Activated naive CD8-positive, alpha-beta T cell treated with anti-CD3 and anti-CD28 coated beads, Interleukin-2, amount 50 U/mL, for 24 hours (primary cell): ENCODE measurements around the gene PSMD13.
A peak's percentile ranks its signal among the peaks of the same experiment; 100 is the strongest.

Source experiments
- ATAC-seq: fragments of 150-1000 bp; cut with Tn5 transposase; one replicate; pipeline ENCODE4 v1.10.0; 2021
- DNase-seq: peaks from one replicate; pipeline ENCODE4 v3.0.0; 2021
- H3K27ac Mint-ChIP-seq: one replicate; pipeline ENCODE4 v1.8.0; 2021; ENCODE audit warnings: mild to moderate bottlenecking, mixed read lengths
- H3K27me3 Mint-ChIP-seq: one replicate; pipeline ENCODE4 v1.8.0; 2021; ENCODE audit warnings: mixed read lengths
- H3K36me3 Mint-ChIP-seq: one replicate; pipeline ENCODE4 v1.8.0; 2021; ENCODE audit warnings: low read depth, mixed read lengths
- H3K4me1 Mint-ChIP-seq: one replicate; pipeline ENCODE4 v1.8.0; 2021; ENCODE audit warnings: mixed read lengths
- H3K4me3 Mint-ChIP-seq: one replicate; pipeline ENCODE4 v1.8.0; 2021; ENCODE audit warnings: mild to moderate bottlenecking, moderate library complexity, mixed read lengths
- H3K9me3 Mint-ChIP-seq: one replicate; pipeline ENCODE4 v1.8.0; 2021; ENCODE audit warnings: mixed read lengths

PSMD13 gene

DNA sequence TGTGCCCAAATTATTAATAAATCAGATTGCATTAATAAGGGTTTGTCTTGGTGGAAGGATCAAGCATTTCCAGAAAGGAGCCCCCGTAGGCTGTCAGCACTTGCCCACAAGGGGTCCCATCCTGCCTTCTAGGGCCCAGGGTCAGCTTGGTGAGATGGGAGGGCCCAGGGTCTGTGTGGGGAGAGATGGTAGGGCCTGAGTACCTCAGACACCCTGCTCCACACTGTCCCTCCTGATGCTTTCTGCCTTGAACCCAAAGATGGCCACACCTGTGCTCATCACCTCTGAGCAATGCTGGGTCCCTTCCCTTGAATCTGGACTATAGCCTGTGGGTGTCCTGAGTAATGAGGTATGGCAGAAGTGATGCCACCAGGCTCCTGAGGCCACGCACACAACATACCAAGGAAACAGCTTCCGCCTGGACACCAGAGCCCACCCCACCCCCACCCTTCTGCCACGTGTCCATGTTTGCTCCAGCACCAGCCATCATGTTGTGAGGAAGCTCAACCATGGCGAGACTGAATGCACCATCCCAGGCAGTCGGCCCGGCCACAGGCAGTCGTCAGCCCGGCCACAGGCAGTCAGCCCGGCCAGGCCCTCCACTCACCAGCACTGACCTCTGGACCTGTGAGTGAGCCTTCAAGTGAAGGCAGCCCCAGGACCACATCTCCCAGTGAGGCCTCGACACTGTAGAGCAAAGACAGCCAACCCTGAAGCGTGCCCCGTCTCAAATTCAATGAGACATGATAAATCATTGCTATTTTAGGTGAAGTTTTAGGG is 36.4 kb upstream of the PSMD13 start:
- no peaks in the 10 kb centered on the region for H3K27me3 Mint-ChIP-seq
- no peak for ATAC-seq
- no peaks in the 10 kb centered on the region for H3K9me3 Mint-ChIP-seq
- no peak overlapping the region for H3K4me3 Mint-ChIP-seq
- peaks cover 46% of the 10 kb centered on the region for H3K4me1 Mint-ChIP-seq
- H3K27ac Mint-ChIP-seq: peak overlapping the region; percentile 91
- peaks cover 15% of the 10 kb centered on the region for H3K36me3 Mint-ChIP-seq
- DNase-seq: no peak

DNA sequence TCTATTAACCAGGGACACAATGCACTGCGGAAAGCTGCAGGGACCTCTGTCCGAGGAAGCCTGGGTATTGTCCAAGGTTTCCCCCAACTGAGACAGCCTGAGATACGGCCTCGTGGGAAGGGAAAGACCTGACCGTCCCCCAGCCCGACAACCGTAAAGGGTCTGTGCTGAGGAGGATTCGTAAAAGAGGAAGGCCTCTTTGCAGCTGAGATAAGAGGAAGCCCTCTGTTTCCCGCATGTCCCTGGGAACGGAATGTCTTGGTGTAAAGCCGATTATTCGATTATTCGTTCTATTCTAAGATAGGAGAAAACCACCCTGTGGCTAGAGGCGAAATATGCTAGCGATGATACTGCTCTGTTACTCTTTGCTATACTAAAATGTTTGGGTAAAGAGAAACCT is 34.8 kb upstream of the PSMD13 start:
- Mint-ChIP-seq H3K4me3 (peak overlapping the region; percentile 51), H3K27ac (peak overlapping the region; percentile 91), H3K36me3 (peaks cover 23% of the 10 kb centered on the region), H3K4me1 (peaks cover 55% of the 10 kb centered on the region), H3K27me3 (no peaks in the 10 kb centered on the region), H3K9me3 (no peaks in the 10 kb centered on the region)
- peak; percentile 5 for ATAC-seq
- no peak for DNase-seq

DNA sequence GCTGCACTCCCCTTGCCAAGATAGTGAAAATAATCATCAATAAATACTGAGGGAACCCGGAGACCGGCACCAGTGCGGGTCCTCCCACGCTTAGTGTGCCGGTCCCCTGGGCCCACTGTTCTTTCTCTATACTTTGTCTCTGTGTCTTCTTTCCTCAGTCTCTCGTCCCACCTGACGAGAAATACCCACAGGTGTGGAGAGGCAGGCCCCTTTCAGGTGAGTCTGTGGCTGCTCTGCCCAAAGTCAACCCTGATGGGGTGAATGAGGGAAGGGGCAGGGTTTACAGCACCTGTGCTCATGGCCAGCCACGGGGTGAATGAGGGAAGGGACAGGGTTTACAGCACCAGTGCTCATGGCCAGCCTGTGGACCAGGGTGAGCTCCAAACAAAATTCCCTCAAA is 34.3 kb upstream of the PSMD13 start:
- H3K9me3 Mint-ChIP-seq: no peaks in the 10 kb centered on the region
- peak overlapping the region; percentile 51 for H3K4me3 Mint-ChIP-seq
- H3K36me3 Mint-ChIP-seq: peaks cover 26% of the 10 kb centered on the region
- H3K27me3 Mint-ChIP-seq: no peaks in the 10 kb centered on the region
- ATAC-seq (no peak), DNase-seq (no peak)
- H3K4me1 Mint-ChIP-seq: peaks cover 59% of the 10 kb centered on the region
- H3K27ac Mint-ChIP-seq: peak overlapping the region; percentile 91

DNA sequence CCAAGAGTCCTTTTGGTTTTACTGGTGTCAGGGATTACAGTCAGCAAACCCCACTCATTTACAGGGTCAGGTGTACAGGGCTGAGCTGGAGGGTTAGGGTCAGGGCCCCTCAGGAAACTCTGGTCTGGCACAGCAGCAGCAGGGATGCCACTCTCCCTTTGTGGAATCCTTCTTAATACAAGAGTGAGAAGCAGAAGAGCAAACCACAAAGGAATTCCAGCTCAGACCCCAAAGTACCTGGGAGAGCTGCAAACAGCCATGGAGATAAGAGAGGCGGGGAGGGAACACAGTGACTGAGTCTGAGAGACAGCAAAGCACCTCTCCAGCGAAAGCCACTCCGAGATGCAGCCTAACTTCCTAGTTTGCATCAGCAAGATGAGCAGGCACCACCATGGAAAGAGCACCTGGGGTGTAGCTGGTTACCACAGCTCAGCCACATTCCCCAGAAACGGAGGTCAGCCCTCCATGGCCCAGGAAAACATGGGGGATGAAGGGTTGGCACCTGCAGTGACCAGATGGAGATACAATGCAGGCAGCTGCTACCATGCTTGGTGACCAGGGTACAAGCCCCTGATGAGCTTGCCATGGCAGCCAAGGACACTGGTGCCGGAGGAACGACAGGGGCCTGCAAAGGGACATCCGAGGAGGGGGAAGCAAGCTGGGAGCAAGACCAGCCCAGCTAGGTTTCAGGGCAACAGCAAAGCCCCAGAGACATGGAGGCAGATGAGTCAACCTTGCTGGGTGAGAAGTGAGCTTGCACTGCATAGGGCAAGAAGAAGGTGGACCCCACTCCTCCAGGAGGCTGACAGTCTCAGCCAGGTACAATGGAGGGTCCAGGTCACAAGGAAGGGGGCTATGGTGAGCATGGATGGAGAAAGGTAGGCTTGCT is 33.5 kb upstream of the PSMD13 start:
- no peaks in the 10 kb centered on the region for H3K9me3 Mint-ChIP-seq
- DNase-seq: no peak
- H3K27ac Mint-ChIP-seq: peak overlapping the region; percentile 91
- no peak for ATAC-seq
- H3K27me3 Mint-ChIP-seq: no peaks in the 10 kb centered on the region
- H3K4me3 Mint-ChIP-seq: peak overlapping the region; percentile 13
- H3K36me3 Mint-ChIP-seq: peaks cover 29% of the 10 kb centered on the region
- peaks cover 62% of the 10 kb centered on the region for H3K4me1 Mint-ChIP-seq

DNA sequence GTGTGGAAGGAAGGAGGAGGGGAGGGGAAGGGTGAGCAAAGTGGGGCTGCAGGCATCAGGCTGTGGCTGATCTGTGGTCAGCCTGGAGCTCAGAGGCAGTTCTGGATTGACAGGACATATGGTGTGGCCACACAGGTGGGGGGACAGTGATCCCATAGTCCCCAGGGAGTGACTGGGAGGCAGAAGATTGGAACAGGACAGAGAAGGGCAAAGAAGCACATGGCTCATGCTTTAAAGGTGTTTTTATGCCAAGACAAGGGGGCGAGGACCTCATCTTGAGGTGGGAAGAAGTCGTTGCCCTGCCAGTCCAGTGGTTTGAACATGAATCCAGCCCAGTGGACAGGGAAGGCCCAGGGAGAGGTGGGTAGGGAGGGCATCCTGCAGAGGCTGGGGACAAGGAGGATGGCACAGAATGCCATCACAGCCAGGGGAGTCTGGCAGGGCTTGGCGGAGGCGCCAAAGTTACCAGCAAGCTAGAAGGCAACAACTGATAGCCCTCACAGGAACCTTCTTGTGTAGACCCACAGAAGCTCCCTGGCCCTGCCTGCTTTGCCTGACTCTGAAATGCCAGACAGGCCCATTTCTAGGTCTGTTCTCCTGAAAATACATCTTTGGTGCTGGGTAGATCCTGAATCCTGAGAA is 32.7 kb upstream of the PSMD13 start:
- peaks cover 29% of the 10 kb centered on the region for H3K36me3 Mint-ChIP-seq
- peaks cover 62% of the 10 kb centered on the region for H3K4me1 Mint-ChIP-seq
- no peak for ATAC-seq
- H3K9me3 Mint-ChIP-seq: no peaks in the 10 kb centered on the region
- H3K4me3 Mint-ChIP-seq: no peak overlapping the region
- H3K27ac Mint-ChIP-seq: peak overlapping the region; percentile 91
- DNase-seq: no peak
- no peaks in the 10 kb centered on the region for H3K27me3 Mint-ChIP-seq

DNA sequence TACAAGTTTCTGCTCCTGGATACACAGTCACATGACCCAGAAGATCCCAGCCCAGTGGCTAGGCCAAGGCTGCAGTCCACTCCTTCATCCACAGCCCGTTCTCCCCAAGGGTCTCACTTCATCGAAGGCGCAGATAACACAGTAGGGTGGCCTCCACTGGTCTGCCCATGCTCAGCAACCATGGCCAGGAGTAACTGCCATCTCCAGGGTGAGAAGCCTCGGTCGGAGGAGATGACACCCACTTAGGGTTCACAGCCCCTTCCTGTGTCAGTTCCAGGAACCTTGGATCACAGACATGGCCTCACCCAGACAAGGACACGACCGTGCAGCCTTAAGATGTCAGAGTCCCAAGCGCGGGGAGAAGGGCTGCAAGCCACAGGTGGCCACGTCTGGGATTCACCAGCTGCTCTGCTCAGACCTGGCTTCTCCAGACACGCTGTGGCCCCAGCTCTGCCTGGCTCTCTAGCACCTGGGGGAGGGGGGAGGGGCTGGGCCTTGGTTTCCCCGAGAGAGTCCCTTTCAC is 32.1 kb upstream of the PSMD13 start:
- Mint-ChIP-seq H3K4me3 (no peak overlapping the region), H3K36me3 (peaks cover 30% of the 10 kb centered on the region), H3K27ac (peak overlapping the region; percentile 29), H3K9me3 (no peaks in the 10 kb centered on the region), H3K27me3 (no peaks in the 10 kb centered on the region), H3K4me1 (peaks cover 65% of the 10 kb centered on the region)
- DNase-seq (no peak), ATAC-seq (no peak)

DNA sequence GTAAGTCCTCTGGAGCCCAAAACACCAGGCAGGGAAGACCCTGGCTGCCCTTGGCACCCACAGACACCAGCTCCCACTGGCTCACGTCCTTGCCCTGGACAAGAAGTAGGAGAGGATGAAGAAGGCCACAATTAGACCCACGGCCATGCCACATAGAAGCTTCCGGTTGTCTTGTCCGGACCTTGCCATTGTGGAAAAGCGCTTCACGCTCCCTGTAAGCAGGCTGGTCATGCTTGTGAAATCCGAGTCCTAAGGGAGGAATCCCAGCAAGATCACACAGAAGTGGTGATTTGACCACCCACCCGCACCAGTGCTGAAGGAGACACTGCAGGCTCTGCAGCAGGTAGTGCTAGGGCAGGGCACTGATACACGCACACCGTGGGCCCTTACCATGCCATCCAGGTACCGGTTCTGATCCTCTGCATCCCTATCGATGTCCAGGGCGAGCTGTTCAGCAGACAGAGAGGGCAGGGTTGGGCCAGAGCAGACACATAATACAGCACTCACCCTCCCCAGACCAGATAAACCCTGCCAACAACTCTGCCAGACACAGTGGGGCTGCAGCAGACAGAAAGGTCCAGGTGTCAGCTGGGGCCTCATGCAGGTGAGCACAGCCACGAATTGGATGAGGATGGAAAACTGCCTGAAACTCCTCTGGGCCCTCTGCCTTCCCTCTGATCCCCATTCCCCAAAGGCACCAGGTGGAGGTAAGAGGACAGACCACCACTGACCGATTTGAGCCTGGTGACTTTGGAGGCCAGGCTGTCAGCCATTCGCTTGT is 31.4 kb upstream of the PSMD13 start:
- H3K36me3 Mint-ChIP-seq: peaks cover 36% of the 10 kb centered on the region
- H3K9me3 Mint-ChIP-seq: no peaks in the 10 kb centered on the region

DNA sequence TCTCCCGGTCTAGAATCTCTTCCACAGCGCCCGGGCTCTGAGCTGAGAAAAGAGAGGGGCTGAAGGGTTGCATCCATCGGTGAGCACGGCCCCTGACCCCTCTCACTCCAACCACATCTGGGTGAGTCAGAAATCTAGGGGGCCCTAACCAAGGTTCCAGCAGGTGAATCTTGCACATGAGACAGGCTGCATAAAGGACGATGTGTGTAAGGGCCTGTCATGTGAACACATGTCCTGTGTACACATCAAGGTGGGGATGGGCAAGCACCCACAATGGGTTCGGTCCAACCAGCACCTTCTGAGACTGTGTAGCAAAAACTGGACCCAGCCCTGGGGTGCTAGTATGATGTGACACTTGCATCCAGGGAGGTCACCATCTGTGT is 30.8 kb upstream of the PSMD13 start:
- H3K27ac Mint-ChIP-seq: peak overlapping the region; percentile 95
- no peaks in the 10 kb centered on the region for H3K9me3 Mint-ChIP-seq
- ATAC-seq (no peak), DNase-seq (peak; percentile 5)
- H3K36me3 Mint-ChIP-seq: peaks cover 37% of the 10 kb centered on the region
- no peaks in the 10 kb centered on the region for H3K27me3 Mint-ChIP-seq
- peaks cover 71% of the 10 kb centered on the region for H3K4me1 Mint-ChIP-seq
- H3K4me3 Mint-ChIP-seq: peak overlapping the region; percentile 99

More for the DNA sequence above, 31.4 kb upstream of the PSMD13 start:
- Mint-ChIP-seq H3K4me3 (peak overlapping the region; percentile 99), H3K4me1 (peaks cover 73% of the 10 kb centered on the region), H3K27me3 (no peaks in the 10 kb centered on the region), H3K27ac (peak overlapping the region; percentile 95)
- no peak for DNase-seq
- no peak for ATAC-seq

DNA sequence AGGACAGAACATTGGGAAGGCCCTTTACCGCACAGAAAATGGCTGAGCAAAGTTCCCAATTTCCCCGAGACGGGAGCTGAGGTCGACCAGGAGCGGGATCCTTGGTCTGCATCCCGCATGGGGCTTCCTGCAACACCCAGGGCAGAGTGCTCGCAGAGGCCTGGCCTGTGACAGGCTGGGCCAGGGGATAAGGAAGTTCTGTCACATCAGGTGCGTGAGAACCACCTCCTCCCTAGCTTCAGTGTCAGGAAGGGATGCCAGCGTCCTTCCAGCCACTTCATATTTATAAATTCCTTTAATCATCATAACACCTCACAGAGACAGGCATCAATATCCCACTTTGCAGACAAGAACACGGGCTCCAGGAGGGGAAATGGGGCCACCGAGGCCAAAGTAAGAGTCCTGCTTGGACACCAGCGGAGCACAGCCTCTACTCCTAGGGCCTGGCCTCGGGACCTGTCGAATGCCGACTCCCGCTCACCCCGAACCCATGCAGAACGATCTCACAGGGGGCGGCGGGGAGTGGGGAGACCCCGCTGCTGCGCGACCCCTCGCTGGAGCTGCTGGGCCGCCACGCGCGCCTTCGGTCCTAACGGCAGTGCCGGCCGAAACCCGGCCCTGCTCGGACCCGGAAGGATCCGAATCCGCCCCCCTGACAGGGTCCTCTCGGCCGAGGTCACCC is 30.1 kb upstream of the PSMD13 start:
- Mint-ChIP-seq H3K27me3 (no peaks in the 10 kb centered on the region), H3K27ac (peak overlapping the region; percentile 99), H3K36me3 (peaks cover 44% of the 10 kb centered on the region), H3K4me3 (peak overlapping the region; percentile 99), H3K4me1 (peaks cover 70% of the 10 kb centered on the region), H3K9me3 (no peaks in the 10 kb centered on the region)
- ATAC-seq (no peak), DNase-seq (peak; percentile 19)

DNA sequence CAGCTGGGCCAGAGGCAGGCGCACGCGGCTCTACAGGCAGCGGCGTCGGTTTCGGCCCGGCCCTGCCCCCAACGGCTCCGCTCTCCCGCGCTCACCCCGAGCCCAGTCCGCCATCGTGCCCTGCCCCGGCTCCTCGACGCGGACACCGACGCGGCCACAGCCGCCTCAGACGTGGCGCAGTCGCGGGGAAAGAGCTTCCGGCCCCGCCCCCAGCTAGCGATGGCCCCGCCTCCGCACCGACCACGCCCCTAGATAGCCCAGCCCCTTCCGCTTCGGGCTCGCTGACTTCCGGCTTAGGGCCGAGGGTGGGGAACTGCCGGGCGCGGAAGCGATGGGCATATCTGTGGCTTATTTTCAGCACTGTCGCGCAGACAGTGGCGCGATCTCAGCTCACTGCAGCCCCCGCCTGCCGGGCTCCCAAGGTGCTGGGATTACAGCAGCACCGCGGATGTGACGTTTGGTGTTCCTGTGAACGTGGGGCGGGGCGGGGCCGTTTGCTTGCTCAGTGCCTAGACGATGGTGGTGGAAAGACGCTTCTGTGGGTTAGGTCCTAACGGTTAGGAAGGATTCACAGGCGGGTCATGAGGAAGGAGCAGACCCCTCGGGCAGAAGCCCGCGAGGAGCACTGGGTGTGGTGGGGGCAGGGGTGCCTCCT is 29.4 kb upstream of the PSMD13 start, which contains the start of the genes BET1L and RIC8A:
Gene BET1L (minus strand): TSS at position 192 of the 655 bp plus-strand sequence. CDS start 78 bp downstream, at position 114.
Gene RIC8A (plus strand): TSS at position 501 of the 655 bp plus-strand sequence. CDS start 1,147 bp downstream, outside the sequence.
- H3K36me3 Mint-ChIP-seq: peaks cover 48% of the 10 kb centered on the region

DNA sequence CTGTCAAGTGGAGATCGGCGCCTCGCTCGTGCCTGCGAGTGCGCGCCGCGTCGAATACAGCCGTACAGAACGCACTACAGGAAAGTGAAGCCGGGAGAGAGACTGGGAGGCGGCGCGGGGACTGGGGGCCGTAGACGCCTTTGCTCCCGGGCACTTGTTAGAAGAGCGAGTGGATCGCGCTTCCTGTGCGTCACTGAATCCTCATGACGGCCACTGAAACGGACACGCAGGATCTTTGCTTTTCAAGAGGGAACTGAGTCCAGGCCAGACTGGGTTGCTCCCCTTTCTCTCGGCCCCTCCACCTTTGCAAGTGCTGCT is 29.0 kb upstream of the PSMD13 start:
- H3K9me3 Mint-ChIP-seq: no peaks in the 10 kb centered on the region
- peaks cover 61% of the 10 kb centered on the region for H3K4me1 Mint-ChIP-seq
- H3K27me3 Mint-ChIP-seq: no peaks in the 10 kb centered on the region
- peak; percentile 5 for ATAC-seq
- no peak for DNase-seq
- peak overlapping the region; percentile 99 for H3K4me3 Mint-ChIP-seq
- peaks cover 49% of the 10 kb centered on the region for H3K36me3 Mint-ChIP-seq
- H3K27ac Mint-ChIP-seq: peak overlapping the region; percentile 99

More for the DNA sequence above, 29.4 kb upstream of the PSMD13 start, which contains the start of the genes BET1L and RIC8A:
- ATAC-seq (peak; percentile 82), DNase-seq (peak; percentile 94)
- H3K4me1 Mint-ChIP-seq: peaks cover 65% of the 10 kb centered on the region
- H3K27me3 Mint-ChIP-seq: no peaks in the 10 kb centered on the region
- H3K27ac Mint-ChIP-seq: peak within 1 kb of the TSS; percentile 99
- H3K9me3 Mint-ChIP-seq: no peaks in the 10 kb centered on the region
- H3K4me3 Mint-ChIP-seq: peak within 1 kb of the TSS; percentile 99

DNA sequence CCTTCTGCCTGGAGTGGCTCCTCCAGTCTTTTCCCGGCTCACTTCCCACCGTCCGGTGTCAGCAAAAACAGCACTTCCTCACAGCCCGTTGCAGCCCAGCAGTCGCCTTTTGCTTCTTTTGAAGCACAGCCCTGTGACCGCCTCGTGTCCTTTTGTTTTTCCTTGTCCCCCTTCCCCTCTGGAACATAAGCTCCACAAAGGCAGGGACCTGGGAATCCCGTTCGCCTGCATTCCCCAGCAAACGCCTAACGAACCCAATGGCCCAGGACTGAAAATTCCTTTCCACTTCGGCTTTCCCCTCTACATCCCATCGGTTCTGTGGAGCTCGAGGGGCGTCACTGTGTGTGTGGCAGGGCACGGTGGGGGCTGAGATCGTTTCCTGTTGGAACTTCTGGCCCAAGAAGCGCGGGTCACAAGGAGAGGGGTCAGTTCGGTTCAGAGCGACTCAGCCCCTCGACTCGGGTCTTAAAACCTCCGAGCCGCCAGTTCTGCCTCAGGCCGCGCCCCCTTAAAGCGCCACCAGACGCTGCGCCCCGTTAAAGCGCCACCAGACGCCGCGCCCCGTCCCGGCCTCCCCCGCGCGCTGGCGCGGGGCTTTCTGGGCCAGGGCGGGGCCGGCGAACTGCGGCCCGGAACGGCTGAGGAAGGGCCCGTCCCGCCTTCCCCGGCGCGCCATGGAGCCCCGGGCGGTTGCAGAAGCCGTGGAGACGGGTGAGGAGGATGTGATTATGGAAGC is 28.4 kb upstream of the PSMD13 start:
- H3K36me3 Mint-ChIP-seq: peaks cover 50% of the 10 kb centered on the region
- H3K4me1 Mint-ChIP-seq: peaks cover 55% of the 10 kb centered on the region
- DNase-seq (peak; percentile 86), ATAC-seq (peak; percentile 65)
- peak overlapping the region; percentile 99 for H3K4me3 Mint-ChIP-seq
- no peaks in the 10 kb centered on the region for H3K9me3 Mint-ChIP-seq
- H3K27ac Mint-ChIP-seq: peak overlapping the region; percentile 99
- H3K27me3 Mint-ChIP-seq: no peaks in the 10 kb centered on the region
